ENCODE data around the gene COX15.
"Not testable (repeated sequence)": the region's sequence is repeated elsewhere in the genome, so short reads cannot be mapped to it uniquely, and the experiment has no call there.

The COX15 gene

DNA sequence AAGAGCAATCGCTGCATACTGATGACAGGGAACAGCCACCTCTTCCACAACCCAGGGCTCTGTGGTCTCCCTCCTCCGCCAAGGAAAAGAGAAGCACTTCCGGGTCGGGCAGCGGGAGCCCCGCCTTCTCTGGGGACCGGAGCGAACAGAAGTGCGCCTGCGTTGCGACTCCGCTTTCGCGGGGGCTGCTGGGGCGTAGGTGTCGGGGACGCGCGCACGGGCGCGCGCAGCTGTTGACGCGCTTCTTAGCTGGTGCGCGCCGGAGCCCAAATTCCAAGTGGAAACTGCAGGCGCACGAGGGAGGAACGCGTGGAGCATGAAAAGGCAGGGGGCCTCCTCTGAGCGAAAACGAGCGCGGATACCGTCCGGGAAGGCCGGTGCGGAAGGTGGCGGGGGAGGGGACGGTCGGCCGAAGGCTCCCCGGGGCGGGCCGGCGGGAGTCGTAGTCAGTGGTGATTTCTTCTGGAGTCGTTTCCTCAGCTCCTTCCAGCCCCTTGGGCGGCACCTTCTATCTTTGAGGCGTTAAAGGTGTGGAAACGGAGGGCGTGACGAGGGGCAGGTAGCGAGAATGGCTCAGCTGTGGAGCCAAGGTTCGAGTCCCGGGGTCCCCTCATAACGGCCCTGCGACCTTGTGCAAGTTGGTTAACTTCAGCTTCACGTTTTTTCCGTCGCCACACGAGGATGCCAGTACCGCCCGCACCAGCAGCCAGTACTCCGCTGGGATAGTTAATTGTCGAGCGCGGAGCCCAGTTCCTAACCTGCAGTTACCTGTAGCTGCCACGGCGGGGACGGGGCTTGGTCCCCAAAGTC, at the start of gene COX15, which contains the start of gene CUTC:
Gene COX15 (minus strand): TSS at position 95 of the 810 bp plus-strand sequence. CDS start 78 bp downstream, at position 17.
Gene CUTC (plus strand): TSS at position 202 of the 810 bp plus-strand sequence. CDS start 115 bp downstream, at position 317.
- in situ Hi-C loops (cut with HindIII; ENCODE audit: low sequenced_read_pairs), result no loop called here

DNA sequence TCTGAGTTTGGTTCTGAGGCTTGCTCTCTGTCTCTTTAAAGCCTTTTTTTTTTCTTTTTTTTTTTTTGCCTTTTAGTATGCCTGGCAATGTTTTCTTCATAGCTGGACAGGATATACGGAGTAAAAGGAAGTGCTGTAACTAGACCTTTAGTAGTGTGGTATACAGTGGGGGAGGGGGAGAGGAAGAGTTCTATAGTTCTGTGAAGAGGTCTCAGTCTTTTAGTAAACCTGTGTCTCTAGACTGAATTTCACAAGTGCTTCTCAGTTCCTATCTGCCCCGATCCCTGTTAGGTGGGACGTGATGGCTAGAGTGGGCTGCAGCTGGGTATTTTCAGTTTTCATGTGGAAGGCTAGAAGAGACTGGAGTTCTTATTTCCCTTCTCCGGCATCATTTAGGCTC, 47.4 kb upstream of the COX15 start:
- in situ Hi-C loops (cut with HindIII; ENCODE audit: low sequenced_read_pairs), result no loop called here

GRCh38 chr10:99777918-99778714, 46.2 kb upstream of the COX15 start:
- in situ Hi-C loops (cut with HindIII; ENCODE audit: low sequenced_read_pairs), result no loop called here

- in situ Hi-C loops (cut with HindIII; ENCODE audit: low sequenced_read_pairs), result no loop called here
Measured at GRCh38 chr10:99775850-99776249, 43.9 kb upstream of the COX15 start.

- in situ Hi-C loops (cut with HindIII; ENCODE audit: low sequenced_read_pairs), result no loop called here
Measured at GRCh38 chr10:99770408-99771045, 38.6 kb upstream of the COX15 start.

DNA sequence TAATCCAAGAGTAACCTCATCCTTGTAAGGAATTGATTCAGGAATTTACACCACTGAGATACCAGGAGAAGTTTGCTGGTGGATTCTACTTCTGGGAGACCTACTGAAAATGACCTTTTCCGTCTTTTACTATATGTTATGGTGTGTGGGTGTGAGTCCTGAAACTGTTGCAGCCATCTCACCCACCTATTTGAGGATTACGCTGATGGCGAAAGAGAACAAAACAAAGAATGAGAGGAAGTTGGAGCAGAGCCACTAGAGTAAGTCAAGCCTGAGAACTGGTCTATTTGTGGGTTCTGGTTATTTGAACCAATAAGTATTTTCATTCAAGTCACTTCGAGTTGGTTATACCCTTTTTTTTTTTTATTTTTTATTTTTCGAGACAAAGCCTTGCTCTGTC, 37.8 kb upstream of the COX15 start:
- in situ Hi-C loops (cut with HindIII; ENCODE audit: low sequenced_read_pairs), result no loop called here

- in situ Hi-C loops (cut with HindIII; ENCODE audit: low sequenced_read_pairs), result no loop called here
Measured at GRCh38 chr10:99768556-99768955, 36.6 kb upstream of the COX15 start.

DNA sequence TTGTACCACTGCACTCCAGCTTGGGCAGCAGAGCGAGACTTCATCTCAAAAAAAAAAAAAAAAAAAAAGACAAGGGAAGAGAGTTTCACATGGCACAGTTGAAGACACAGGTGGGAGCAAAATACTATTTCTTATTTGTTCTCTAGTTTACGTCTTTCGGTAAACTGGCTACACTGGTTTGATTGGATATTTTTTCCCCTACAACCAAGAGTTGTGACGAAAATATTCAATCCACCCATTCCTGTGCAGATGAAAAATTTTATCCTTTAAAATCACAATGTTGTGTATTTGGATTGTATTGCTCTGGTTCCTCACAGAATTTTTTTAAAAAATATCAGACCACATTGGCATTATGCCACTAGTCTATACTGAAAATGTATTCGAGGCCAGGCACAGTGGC, 36.0 kb upstream of the COX15 start:
- in situ Hi-C loops (cut with HindIII; ENCODE audit: low sequenced_read_pairs), result no loop called here

GRCh38 chr10:99766302-99766681, 34.4 kb upstream of the COX15 start:
- in situ Hi-C loops (cut with HindIII; ENCODE audit: low sequenced_read_pairs), result no loop called here

DNA sequence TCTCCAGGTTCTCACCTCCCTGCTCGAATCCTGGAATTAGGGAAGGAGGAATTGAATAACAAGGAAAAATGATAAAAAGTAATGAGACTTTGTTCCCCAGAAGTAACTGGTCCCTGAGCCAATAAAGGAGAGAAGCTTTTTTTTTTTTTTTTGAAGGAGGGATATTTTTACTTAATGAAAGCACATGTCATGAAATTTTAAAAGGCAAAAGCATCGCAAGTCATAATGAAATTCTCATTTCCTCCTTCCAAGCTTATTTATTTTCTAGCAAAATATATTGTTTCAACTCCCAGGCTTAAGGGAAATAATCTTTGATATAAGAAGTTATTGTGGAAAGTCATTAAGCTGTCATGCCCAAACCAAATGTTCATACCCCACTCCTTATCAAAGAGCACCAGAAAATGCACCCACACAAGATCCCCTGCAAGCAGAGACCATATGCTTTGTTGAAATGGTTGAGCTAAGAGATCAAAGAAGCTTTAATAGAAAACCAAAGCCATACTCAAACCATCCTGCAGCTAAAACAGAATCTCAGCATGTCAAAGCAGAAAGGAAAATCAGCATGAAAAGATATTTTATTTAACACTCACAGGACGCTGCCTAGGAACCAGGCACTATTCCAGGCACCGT, 33.9 kb upstream of the COX15 start:
- in situ Hi-C loops (cut with HindIII; ENCODE audit: low sequenced_read_pairs), result no loop called here

DNA sequence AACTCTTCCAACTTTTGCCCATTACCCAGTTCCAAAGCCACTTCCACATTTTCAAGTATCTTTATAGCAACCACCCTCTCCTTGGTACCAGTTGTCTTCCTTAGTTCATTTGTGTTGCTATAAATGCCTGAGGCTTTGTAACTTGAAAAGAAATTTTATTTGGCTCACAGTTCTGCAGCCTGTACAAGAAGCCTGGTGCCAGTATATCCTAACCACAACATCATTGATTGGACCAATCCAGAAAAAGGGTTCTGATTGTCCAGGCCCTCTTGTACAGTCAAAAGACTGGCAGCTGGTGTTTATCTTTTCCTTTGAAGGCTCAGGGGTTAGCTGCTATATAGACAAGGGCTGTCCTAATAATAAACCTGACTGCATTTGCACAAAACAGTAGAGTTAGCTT, 29.4 kb upstream of the COX15 start:
- in situ Hi-C loops (cut with HindIII; ENCODE audit: low sequenced_read_pairs), result no loop called here

GRCh38 chr10:99760321-99760720, 28.4 kb upstream of the COX15 start:
- in situ Hi-C loops (cut with HindIII; ENCODE audit: low sequenced_read_pairs), result no loop called here

- in situ Hi-C loops (cut with HindIII; ENCODE audit: low sequenced_read_pairs), result loop anchor here (5.0 kb wide), 1 partner anchor 39 kb away; no protein-coding TSS in a partner anchor
Measured at GRCh38 chr10:99758211-99758891, 26.4 kb upstream of the COX15 start.

GRCh38 chr10:99756159-99756558, 24.2 kb upstream of the COX15 start:
- in situ Hi-C loops (cut with HindIII; ENCODE audit: low sequenced_read_pairs), result loop anchor here (5.0 kb wide), 1 partner anchor 41 kb away; no protein-coding TSS in a partner anchor

DNA sequence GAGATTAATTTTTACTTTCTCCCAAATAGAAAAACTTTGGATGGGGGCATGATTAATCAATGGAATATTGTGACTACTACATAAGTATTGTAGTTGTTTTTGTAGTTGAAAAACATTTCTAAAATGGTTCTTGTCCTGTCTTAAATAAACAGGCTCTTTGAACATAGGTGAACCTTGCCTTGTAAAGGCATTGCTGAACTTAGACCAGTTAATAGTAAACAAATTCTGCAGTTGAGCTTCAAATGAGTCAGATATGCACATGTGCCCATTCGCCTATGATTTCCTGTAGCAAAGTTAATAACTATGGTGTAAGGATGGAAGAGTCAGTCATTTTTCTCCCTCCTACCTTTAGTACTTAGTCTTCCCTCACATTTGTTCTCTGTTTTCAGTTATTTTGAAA, 22.7 kb upstream of the COX15 start:
- in situ Hi-C loops (cut with HindIII; ENCODE audit: low sequenced_read_pairs), result loop anchor here (5.0 kb wide), 1 partner anchor 43 kb away; no protein-coding TSS in a partner anchor

- in situ Hi-C loops (cut with HindIII; ENCODE audit: low sequenced_read_pairs), result no loop called here
Measured at GRCh38 chr10:99750641-99751040, 18.7 kb upstream of the COX15 start.

- in situ Hi-C loops (cut with HindIII; ENCODE audit: low sequenced_read_pairs), result no loop called here
Measured at GRCh38 chr10:99748823-99749451, 17.0 kb upstream of the COX15 start.

DNA sequence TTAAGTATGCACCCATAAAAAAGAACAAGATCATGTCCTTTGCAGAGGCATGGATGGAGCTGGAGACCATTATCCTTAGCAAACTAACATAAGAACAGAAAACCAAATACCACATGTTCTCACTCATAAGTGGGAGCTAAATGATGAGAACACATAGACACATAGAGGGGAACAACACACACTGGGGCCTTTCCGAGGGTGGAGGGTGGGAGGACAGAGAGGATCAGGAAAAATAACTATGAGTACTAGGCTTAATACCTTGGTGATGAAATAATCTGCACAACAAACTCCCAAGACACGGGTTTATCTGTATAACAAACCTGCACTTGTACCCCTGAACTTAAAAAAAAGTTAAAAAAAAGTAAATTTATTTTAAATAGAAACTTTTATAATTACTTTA, 14.2 kb upstream of the COX15 start:
- in situ Hi-C loops (cut with HindIII; ENCODE audit: low sequenced_read_pairs), result not testable (repeated sequence)

DNA sequence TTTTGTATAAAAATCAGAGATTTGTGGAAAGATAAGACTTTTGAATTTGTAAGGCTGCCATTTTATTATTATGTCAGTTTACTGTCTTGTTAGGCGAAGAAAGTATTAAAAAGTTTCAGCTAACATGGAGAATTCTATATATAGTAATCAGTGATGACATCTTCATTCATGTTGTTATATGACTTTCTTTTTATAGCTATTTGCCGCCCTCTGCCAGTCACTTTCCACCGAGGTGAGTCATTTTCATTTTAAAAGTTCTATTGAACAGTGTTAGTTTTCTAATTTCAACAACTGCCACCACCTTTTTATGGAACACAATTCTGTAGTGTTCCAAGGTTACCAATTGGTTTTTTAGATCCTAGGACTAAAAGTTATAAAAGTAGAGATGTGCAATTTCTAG, 11.9 kb upstream of the COX15 start:
- in situ Hi-C loops (cut with HindIII; ENCODE audit: low sequenced_read_pairs), result loop anchor here (5.0 kb wide), 1 partner anchor 88 kb away; no protein-coding TSS in a partner anchor

DNA sequence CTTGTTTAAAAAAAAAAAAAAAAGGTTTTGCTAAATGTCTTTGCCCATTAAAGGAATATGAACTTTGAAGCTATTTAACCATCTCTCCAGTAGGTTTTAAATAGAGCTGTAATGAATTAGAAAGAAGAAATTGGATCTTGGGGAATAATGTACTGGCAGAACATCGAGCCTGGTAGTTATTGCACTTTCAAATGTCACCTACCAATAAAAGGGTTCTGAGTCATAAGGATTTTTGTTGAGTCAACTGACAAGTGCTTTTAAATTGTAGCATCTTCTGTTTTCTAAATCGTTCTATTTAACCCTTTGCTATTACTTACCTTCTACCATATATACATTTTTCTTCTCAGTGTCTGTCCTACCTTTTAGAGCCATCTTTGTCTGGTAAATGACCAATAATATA, 10.8 kb upstream of the COX15 start:
- in situ Hi-C loops (cut with HindIII; ENCODE audit: low sequenced_read_pairs), result loop anchor here (5.0 kb wide), 1 partner anchor 90 kb away; no protein-coding TSS in a partner anchor
